ENCODE results near the gene GCNT4. TPM values are rescaled to one million over a fixed set of nuclear protein-coding genes. Genes with fewer than 3 reads are reported as not detected.

The GCNT4 gene
- total and polyA plus RNA-seq, 2 of the 8 experiments (the other 6 are each of a cell fraction or from before 2014, with no cell fraction given), result 1.1 to 14.5 TPM

DNA sequence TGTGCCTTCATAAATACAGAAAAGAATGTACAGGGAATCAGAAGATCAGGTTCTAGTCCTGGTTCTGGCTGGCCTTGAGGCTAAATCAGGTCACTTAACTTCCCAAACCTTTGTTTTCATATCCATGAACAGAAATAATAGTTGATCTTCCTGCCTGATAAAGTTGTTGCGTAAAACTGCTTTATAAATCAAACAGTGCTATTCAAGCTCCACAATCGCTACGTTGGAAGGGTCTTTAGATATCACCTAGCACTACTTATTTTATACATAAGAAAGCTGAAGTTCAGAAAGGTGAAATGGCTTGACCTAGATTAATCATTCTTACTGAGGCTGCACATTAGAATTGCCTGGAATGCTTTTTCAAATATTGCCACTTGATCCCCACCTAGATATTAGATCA, 36.3 kb upstream of the GCNT4 start (continued):
- no peak for TF ChIP-seq NANOG (IDR thresholded peaks at IDR 0.05; ENCODE audit: insufficient read depth, low read depth, low read length, poor library complexity, severe bottlenecking)
- no peak for TF ChIP-seq RFX5 (IDR thresholded peaks at IDR 0.05; ENCODE audit: borderline replicate concordance, low read depth, low read length)
- TF ChIP-seq SP1 (IDR thresholded peaks at IDR 0.05; ENCODE audit: low read depth, low read length), result no peak
- no peak for TF ChIP-seq TAF1 (IDR thresholded peaks at IDR 0.05; ENCODE audit: low read depth, low read length)
